HG02938 (cell line): Measurements from ENCODE around the gene FAM162B.
"Not testable (repeated sequence)": the region's sequence is repeated elsewhere in the genome, so short reads cannot be mapped to it uniquely, and the experiment has no call there.

Experiments used
- ATAC-seq: cut with Tn5 transposase; IDR thresholded peaks from one replicate; pipeline ENCODE4 v1.9.1; 2021; ENCODE audit warnings: mild to moderate bottlenecking, moderate library complexity; ENCODE audit not compliant: unreplicated experiment

Gene FAM162B

DNA sequence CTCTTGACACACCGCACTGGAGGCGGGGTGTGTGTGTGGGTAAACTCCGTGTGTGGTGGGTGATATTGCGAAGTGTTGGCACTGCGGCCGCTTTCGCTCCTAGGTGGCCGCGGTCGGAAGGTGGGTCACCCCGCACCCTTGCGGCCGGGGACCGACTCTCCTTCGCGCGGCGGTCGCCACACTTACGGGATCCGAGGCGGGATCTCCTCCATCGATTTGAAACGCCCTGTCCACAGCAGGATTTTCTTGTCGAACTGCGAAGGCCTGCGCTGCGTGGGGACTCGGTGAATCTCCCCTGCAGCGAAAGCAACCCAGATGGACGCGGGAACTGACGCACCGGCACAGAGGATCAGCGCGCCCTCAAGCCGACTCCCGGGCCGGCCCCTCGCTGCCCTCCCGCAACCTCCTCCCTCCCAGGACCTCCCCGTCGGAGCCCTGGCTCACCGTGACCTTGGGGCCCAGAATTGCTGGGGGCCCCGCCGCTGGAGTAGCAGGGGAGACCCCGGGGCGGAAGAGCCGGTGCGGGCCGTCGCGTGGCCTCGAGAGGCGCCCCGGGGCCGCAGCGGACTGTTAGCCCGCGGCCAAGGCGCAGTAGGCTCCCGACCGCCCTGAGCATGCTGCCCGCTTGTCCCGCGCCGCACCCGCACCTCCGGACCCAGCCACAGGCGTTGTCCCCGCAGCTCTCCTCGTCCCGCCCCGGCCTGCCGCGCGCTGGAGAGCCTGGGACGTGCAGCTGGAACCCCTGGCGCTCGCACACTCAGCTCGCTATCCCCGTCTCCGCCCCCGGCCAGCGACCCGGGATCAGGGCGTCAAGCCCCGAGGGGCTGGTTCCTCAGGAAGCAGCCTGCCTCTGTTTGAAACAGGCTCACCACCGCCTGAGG, at the start of gene FAM162B:
TSS of gene FAM162B (minus strand) at position 759 of the 881 bp plus-strand sequence. CDS start at position 616, 143 bp downstream.
- no peak for ATAC-seq

DNA sequence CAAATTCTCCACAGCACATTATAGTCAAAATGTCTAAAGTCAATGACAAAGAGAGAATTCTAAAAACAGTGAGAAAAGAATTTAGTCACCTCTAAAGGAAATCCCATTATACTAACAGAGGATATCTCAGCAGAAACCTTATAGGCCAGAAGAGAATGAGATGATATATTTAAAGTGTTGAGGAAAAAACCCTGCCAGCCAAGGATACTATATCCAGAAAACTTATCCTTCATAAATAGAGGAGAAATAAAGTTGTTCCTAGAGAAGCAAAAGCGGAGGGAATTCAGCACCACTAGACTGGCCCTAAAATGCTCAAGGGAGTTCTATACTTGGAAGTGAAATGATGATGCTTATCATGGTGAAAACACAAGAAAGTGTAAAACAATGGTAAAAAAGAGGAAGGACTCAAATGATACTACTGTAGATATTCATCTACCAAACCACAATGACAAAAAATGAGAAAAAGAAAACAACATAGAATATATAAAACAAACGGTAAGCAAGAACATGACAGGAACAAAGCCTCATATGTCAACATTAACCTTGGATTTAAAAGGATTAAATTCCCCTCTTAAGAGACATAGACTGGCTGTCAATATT, 46.6 kb upstream of the FAM162B start:
- ATAC-seq = no peak

DNA sequence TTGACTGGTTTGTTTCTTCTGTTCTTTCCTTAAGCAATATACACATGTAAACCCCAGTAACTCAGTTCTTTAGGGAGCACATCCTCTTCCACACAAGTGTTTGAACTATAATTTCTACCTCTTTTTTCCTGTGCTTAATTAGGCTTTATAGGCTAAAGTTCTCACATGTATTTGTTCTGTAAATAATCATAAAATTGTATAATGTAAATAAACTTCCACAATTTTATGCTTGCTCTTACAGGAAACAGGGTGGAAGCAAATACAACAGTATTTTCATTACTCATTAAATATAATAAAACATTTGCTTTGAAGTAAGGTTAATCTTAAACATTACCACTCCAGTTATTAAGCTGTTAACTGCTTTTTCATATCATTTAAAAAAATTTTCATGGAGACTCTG, 36.5 kb upstream of the FAM162B start:
- no peak for ATAC-seq

DNA sequence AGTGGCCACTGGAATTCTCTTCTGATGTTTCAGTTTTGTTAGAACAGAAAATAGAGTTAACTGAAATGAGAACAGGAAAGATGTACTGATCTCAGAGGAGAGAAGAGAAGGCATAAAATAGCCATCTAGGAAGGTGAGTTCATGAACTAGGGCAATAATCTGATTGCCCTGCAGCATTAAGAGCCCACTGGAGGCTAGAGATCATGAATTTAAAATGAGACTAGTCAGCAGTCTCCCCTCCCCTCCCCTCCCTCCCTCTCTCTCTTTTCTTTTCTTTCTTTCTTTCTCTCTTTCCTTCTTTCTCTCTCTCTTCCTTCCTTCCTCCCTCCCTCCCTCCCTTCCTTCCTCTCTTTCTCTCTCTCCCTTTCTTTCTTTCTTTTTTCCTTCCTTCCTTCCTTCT, 34.4 kb upstream of the FAM162B start:
- no peak for ATAC-seq

DNA sequence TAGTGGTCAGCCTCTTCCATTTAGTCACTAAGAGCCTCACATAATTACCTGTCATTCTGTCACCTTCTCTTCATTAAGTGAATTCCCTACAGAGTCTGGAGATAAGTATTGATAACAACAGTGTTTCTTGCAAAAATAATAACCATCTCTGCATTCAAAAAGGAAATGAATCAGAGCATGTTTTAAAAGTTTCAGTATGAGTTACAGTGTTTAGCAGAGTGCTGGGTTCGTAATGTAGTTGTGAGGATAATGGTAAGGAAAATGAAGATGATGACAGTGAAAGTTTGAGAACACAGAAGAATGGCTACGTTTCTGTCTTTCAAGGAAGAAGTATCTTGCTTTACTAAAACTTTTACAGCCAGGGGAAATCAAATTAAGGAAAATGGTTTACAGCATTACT, 32.1 kb upstream of the FAM162B start:
- no peak for ATAC-seq

DNA sequence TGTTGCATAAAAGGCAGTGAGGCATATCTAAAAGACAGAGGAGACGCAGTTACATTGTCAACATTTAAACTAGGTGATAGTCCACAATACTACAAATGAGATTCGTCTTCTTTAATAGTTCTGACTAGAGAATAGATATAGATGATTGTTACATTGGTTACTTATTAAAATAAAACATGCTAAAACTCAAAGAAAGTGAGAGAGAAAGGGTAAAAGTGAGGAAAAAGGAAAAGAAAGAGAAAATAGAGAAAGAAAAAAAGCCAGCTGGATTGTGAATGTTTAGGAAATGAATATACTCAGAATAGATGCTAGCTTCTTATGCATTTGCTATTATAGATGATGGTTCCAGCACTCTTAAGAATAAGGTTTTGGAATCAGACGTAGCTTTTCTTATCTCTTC, 27.7 kb upstream of the FAM162B start:
- ATAC-seq = no peak

DNA sequence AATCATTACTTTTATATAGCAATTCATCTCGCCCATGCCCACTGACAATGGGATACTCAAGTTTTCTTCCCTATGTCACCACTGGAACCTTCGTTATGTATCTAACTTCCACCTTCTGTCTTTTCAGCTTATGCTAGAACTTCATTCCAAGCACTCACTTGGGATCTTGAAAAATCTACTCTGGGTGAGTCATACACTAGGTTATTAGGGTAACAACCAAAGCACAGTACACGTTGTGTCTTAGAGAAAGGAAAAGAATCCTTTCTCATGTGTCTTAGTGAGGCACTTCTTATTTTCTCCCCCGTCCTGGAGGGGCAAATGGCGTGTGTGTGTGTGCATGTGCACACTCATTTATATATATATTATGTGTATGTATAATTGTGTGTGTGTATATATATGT, 18.3 kb upstream of the FAM162B start:
- no peak for ATAC-seq

DNA sequence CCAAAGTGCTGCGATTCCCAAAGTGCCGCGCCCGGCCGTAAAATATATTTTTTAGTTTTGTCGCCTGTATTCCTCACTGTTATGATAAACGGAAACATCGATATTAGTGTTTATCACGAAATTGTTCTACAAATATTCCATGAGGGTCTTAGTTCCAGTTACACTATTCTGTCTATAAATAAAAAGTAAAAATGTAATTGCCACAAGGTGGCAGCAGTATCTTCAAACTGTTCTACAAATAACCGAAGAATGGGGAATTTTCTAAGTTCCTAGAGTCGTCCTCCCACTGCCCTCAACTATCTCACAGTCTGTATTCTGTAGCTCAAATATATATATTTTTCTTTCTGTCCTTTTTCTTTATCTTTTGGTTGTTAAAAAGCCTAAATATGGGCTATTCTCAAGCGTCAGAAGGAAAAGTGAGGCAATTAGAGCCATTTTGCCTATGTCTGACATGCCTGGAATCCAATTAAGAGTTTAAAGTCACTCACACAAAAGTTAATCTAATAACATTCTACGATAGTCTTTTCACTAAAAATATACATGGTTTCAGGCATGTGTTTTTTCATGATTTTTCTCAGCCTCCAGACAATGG, 14.2 kb upstream of the FAM162B start:
- peak; percentile 58 for ATAC-seq

DNA sequence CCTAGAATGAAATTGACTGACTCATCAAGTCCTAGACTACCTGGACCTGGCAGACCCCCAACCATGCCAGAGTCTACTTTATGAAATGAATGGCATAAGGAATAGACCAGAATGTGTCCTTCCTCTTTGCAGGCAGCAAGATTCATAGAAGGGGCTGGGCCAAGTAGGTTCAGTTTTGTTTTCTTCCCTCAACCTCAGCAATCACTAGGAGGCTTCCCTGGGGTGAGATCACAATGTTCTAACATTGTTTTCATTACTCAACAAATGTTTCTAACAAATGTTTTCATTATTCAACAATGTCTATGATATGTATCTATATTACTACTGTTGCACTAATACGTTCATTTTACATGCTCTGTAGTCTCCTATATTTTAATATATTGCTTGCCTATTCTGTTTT, 8.4 kb upstream of the FAM162B start:
- no peak for ATAC-seq

DNA sequence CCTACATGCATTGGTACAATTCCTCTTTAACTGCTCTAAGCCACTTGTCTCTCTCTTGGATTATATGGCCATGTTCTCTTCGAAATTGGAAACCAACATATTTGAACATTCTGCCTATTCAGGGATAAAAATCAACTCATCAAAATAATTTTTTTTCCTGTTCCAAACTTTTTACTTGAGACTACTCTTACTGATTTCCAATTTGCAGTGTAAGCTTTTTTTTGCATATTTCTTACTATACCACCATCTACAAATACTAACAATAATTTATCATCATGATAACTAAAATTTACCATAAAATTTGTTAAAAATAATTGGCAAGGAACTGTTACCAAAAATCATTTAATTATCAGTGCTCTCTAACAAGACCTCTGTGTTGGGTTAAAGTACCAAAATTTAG, 6.9 kb upstream of the FAM162B start:
- ATAC-seq = no peak

DNA sequence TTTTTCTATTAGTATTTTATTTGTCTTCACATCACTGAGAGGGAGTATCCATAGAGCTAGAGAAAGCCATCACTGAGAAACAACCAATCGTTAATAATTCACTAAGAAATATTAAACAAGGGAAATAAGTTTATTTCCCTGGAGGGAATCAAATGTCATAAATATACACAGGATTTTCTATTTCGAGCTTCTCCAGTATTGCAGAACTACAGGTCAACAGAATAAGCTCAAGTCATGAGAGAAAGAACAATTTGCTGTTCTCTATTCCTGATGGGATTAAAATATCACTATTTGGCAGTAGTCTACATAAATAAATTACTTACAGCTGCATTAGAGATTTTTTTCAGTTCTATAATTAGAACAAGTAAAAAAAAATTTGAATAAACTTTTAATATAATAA, 2.2 kb upstream of the FAM162B start:
- no peak for ATAC-seq

DNA sequence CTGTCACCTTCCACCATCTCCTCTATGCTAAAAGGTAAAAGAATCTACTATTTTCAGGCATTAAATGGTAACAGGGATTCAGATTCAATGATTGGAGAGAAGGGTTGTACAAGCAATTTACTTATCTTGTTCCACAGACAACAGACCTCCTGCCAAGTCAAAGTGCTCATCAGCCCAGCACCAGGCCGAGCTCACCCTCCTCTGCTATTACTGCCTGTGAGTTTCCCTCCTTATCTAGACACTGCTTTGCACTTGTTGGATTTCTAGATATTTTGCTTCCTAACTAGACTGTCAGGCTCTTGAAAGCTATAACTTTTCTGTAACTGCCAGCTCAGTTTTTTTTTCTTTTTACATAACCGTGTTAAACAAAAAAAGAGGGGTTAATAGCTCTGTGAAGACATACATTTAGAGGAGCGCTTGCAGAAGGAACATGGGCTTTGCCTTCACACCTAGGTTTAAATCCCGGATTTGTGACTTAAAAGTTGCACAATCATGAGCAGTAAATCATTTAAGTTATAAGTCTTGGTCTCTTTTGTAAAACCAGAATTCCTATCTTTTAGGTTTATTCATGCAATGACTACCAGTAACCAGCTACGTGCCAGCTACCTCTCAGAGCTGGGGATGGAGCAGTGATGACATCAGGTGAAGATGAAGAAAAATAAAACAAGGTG, 1.1 kb upstream of the FAM162B start:
- no peak for ATAC-seq

DNA sequence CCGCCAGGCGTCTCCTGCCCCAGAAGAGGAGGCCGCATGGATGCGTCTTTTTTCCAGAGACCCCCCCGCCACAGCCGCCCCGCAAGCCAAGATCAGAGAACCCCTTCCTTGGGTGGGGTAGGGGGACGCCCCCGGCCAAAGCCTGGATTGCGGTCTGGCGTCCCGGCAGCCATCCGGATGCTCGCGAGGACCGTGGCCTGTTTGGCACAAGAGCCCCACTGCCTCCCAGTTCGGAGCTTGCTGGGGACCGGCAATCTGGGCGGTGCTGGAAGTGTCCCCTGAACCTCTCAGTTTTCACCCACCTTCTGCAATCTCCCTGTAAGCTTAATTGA, 924 bp downstream of the FAM162B start:
- ATAC-seq = no peak

DNA sequence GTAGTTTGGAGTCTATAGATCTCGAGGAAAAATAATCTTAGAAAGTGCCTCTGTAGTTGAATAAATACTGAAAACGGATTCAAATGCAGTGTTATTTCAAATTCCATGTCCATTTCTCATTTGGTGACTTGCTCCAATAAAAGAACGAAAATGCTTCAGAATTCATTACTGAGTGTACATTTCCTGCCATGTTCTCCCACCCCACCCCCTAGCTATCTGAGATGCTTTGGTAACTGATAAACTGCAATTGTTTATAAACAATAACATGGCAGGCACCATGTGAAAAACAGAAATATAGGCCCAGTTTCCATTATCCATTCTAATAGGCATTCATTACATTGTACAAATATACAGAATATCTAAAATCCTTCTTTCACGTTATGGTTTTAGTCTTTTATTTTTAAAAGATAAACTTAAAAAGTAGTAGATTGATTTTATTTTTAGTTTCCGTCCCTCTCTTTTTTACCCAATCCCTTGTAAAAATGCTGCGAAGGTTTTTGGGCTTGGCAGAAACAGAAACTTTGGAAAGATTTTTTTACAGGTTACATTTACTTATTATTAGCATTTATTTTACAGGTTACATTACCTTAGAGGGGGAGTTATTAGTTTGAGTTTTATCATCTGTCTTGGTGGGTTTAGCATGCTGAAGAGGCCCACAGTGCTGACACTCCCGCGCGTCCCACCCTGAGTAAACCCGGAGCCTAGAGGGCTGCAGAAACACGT, 1.5 kb downstream of the FAM162B start:
- ATAC-seq = no peak

DNA sequence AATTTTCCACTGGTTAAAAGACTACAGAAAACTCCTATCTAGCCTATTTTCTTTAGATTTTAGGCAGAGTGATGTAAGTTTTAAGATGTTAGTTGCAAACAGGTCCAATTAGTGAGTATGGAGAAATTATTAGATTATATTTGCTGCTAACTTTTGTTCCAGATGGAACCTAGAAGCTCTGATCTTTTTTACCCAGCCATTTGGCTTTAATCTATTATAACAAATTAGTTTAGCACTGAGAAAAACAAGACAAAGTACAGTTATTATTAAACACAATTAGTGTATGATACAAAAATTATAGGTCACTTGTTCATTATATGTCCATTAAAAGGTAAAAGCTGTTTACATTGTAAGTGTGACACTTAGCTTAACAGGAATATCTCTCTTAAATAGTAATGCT, 2.5 kb downstream of the FAM162B start:
- ATAC-seq = no peak

DNA sequence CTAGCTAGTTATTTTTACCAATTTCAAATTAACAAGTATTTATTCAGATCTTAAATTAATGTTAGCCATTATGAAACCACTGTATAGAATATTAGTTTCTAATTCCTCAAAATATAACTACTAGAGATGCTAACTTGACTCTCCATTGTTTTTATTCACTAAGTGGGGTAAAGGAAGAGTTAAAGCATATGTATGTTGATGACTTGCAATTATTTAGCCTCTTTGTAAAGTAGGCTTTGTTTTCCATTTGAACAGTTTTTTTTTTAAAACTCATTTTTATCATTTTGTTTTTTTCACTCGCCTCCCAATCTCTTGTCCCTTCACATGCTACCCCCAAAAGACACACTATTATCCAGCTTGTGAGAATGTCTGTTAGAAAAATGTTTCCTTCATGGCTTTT, 3.3 kb downstream of the FAM162B start:
- no peak for ATAC-seq

DNA sequence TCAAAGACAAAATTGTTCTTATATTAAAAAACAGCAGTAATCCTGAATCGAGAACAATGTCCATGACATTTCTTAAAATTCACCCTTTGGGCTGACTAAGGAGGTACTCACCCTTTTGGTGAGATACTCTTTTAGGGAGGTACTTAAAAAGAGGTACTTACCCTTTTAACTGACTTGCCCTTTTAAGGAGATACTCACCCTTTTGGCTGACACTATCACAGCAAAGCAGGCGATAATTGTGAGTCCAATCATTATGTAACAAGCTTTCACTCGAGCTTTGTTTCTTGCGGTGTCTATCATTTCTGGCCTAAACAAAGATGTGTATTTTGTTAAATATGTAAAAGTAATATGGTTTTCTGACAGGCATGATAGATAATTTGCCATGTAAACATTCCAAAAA, 3.7 kb downstream of the FAM162B start:
- ATAC-seq = no peak

DNA sequence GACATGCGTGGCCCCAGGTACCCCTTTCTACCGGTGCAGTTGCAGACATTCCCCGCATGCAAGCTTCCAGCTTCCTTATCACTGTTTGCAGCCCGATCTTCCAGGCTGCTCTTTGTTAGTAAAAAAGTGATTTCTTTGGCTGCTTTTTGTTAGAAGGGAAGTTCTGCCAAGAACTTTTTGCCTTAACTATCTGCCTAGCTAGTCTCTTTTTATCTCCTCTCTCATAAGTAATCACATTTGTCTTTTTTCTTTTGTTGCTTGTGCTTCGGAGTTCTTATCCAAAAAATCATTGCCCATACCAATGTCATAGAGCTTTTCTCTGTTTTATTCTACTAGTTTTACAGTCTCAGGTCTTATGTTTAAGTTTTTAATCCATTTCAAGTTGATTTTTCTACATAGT, 20.3 kb downstream of the FAM162B start:
- ATAC-seq = no peak

DNA sequence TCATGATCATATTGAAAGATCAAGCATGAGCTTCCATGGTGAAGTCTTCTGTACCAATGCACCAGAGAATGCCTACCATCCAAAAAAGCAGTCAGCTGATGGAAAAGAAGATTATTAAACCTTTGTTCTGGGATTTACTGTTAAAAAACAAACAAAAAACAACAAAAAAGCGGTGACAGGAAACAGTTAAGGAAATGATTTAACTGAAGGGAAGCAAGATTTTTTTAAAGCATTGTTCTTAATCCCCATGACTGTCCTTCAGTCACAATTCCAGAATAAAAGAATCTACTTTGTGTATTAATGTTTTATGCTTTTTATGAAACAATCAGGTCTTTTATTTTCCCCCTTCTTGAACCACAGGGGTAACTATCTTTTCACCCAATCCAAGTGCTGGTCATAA, 23.9 kb downstream of the FAM162B start:
- ATAC-seq = no peak

DNA sequence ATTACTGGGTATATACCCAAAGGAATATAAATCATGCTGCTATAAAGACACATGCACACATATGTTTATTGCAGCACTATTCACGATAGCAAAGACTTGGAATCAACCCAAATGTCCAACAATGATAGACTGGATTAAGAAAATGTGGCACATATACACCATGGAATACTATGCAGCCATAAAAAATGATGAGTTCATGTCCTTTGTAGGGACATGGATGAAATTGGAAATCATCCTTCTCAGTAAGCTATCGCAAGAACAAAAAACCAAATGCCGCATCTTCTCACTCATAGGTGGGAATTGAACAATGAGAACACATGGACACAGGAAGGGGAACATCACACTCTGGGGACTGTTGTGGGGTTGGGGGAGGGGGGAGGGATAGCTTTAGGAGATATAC, 25.0 kb downstream of the FAM162B start:
- not testable (repeated sequence) for ATAC-seq

DNA sequence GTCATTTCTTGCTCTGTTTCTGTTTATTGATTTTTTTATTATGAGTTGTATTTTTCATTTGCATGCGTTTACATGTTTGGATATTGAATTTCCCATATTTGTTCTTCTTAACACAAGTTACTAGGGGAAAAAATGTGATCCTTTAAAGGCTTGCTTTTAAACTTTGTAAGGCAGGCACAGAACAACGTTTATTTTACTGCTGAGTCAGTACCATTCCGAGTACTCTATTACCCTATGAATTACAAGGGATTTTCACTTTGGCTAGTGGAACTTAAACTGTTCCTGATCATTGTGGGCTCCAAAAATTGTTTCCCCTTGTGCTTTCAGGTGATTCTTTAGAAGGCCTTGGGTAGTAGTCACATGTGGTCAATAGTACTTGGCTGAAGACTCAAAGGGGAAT, 28.5 kb downstream of the FAM162B start:
- ATAC-seq = no peak
